ENCODE data around the gene TP53RK.

DNA sequence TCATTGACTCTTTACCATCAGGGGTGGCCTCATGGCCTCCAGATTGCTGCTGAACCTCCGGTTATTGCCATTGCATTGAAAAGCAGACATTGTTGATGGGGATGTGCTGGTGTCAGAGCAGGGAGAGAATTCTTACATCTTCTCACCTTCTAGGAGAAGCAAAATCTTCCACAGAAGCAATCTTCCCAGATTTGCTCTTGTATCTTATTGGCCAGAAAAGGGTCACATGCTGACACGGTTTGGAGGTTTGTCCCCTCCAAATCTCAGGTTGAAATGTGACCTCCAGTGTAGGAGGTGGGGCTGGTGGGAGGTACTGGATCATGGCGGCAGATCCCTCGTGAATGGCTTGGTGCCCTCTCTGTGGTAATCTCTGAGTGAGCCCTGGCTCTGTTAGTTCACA, 10.7 kb downstream of the TP53RK start:
- TF ChIP-seq, protein P1, sequence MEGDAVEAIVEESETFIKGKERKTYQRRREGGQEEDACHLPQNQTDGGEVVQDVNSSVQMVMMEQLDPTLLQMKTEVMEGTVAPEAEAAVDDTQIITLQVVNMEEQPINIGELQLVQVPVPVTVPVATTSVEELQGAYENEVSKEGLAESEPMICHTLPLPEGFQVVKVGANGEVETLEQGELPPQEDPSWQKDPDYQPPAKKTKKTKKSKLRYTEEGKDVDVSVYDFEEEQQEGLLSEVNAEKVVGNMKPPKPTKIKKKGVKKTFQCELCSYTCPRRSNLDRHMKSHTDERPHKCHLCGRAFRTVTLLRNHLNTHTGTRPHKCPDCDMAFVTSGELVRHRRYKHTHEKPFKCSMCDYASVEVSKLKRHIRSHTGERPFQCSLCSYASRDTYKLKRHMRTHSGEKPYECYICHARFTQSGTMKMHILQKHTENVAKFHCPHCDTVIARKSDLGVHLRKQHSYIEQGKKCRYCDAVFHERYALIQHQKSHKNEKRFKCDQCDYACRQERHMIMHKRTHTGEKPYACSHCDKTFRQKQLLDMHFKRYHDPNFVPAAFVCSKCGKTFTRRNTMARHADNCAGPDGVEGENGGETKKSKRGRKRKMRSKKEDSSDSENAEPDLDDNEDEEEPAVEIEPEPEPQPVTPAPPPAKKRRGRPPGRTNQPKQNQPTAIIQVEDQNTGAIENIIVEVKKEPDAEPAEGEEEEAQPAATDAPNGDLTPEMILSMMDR (IDR thresholded peaks at IDR 0.05) = no peak
- TF ChIP-seq POLR2AphosphoS5 (IDR thresholded peaks at IDR 0.05) (no peak), POLR2A (IDR thresholded peaks at IDR 0.05) (no peak)
